HG02885 (cell line): ENCODE measurements around the gene TRIM72.
"Not testable (repeated sequence)": the region's sequence is repeated elsewhere in the genome, so short reads cannot be mapped to it uniquely, and the experiment has no call there.

Experiments
- ATAC-seq: cut with Tn5 transposase; IDR thresholded peaks from one replicate; pipeline ENCODE4 v1.9.1; 2021; ENCODE audit warnings: mild to moderate bottlenecking; ENCODE audit not compliant: unreplicated experiment, poor library complexity

Gene TRIM72

GRCh38 chr16:31190061-31190460 lies 23.9 kb upstream of the TRIM72 start:
- ATAC-seq = no peak

GRCh38 chr16:31190818-31191444 lies 23.0 kb upstream of the TRIM72 start:
- no peak for ATAC-seq

- no peak for ATAC-seq
These were observed 22.1 kb upstream of the TRIM72 start for GRCh38 chr16:31191697-31192428.

GRCh38 chr16:31192856-31193642 lies 20.9 kb upstream of the TRIM72 start:
- ATAC-seq = no peak

GRCh38 chr16:31193874-31194273 lies 20.0 kb upstream of the TRIM72 start:
- ATAC-seq = no peak

GRCh38 chr16:31194898-31195297 lies 19.0 kb upstream of the TRIM72 start:
- ATAC-seq = no peak

DNA sequence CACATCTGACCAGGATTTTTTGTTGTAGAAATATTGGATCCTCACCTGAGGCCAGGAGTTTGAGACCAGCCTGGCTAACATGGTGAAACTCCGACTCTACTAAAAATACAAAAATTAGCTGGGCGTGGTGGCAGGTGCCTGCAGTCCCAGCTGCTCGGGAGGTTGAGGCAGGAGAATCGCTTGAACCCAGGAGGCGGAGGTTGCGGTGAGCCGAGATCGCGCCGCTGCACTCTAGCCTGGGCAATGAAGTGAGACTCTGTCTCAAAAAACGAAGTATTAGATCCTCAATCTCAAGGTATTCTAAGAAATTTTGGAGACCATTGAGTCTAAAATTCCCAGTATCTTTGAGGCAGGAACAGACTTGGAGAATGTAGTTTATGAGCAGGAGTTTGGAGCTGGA lies 18.1 kb upstream of the TRIM72 start:
- ATAC-seq = not testable (repeated sequence)

- ATAC-seq = no peak
These were observed 17.4 kb upstream of the TRIM72 start for GRCh38 chr16:31196324-31197088.

- ATAC-seq = no peak
These were observed 15.6 kb upstream of the TRIM72 start for GRCh38 chr16:31198207-31198882.

GRCh38 chr16:31199430-31200041 lies 14.4 kb upstream of the TRIM72 start:
- ATAC-seq = no peak

- not testable (repeated sequence) for ATAC-seq
These were observed 13.8 kb upstream of the TRIM72 start for GRCh38 chr16:31200111-31200510.

DNA sequence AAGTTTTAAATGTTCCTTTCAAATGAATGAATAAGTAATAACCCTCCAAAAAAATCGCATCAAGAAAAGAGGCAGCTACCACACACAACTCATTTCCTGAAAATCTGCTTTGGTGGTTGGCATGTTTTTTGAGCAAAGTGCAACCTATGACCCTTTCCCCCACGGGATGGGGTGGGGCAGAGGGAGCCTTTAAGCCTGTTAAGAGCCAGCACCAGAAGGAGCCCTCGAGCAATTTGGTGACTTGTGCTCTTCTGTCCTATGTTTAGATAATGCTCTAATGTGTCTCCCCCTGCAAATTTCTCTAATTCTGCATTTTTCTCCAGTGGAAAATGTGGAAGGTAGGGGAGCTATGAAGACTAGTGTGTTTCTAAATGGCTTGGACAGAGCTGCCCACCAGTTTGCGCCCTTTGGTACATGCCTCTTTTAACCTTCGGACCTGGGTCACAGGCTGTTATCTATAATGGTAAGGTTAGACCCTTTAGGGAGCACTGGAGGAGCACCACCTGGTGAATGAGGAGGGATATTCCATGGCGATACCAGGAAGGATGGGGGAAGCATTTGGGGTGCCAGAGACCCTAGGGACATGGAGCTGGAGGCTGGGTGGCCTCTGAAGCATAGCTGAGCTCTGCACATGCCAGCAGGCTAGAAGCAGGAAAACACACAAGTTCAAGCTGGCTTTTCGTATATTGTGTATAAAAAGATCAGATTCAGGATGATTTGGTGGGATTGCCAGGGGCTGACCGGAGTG lies 12.9 kb upstream of the TRIM72 start:
- no peak for ATAC-seq

DNA sequence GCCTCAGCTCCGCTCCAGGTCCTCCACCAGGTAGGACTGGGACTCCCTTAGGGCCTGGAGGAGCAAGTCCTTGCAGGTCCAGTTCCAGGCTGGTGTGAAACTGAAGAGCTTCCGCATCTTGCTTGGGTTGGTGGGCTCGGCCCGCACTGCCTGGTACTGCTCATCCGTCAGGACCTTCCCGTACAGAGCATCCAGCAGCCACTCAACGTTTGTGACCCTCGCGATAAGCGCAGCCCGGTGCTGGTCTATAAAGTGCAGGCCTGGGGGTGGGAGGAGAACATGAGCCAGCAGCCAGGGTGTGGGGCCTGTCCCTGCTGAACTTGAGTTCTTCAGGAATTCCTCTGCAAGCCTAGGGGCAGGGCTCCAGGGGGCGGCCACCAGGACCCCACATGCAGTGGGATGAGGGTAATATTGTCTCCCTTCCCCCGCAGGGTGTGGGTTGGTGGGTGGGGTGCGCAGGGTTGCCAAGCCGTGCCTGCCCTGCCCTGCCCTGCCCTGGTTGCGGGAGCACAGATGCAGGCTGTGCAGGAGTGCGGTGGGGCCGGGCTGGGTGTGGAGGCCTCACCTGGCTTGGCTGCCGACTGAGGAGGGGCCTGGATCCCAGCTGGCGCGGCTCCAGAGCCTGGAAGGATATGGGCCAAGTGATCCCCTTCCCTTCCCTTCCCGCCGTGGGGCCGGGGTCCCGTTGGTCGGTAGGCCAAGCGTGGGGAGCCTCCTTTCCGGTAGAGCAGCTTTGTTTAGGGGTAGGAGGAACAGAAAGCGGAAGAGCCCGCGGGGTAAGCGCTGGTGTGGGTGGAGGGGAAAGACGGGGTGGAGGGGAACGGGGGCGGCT lies 12.1 kb upstream of the TRIM72 start:
- peak; percentile 54 for ATAC-seq

DNA sequence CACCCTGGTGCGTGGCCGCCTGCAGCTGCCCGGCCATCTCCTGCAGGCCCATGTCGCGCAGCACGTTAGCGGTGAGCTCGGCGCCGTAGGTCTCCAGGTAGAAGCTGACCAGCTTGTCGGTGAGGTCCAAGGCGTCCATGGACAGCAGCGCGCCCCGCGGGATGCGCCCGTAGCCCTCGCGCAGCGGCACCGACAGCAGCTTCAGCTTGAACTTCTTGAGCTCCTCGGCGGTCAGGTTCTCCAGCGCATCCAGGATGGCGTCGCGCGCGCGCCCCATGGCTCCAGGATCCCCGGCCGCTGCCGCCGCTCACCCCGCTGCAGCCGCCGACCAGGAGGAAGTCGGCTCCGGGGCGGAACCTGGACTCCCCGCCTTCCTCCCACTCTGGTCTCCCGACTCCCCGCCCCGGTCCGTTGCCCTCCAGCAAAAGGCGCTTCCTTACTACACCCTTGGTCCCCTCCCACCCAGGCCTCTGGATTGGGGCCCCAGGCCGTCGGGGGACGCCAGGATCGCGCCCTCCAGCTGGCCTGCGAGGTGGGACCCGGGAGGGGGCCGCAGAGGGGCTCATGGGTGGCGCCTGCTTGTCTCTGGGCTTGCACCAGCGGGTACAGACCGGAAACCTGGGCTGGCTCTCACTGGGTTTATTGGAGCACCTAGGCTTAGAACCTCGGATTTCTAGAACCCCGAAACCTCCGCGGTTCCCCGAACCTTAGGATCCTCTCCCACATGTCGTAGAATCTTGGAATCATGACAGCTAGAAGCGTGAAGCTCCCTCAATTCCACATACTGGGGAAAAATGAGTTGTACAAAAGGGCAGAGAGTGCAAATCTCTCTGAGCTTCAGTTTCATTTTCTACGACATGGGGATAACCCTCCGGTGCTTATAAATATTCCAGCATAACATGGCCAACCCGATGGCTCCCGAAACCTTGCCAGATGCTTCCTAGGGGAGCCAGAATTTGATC lies 11.2 kb upstream of the TRIM72 start, which contains the start of gene PYCARD:
Gene PYCARD (minus strand): TSS at position 347 of the 962 bp plus-strand sequence. CDS start 70 bp downstream, at position 277.
- peak; percentile 45 for ATAC-seq

DNA sequence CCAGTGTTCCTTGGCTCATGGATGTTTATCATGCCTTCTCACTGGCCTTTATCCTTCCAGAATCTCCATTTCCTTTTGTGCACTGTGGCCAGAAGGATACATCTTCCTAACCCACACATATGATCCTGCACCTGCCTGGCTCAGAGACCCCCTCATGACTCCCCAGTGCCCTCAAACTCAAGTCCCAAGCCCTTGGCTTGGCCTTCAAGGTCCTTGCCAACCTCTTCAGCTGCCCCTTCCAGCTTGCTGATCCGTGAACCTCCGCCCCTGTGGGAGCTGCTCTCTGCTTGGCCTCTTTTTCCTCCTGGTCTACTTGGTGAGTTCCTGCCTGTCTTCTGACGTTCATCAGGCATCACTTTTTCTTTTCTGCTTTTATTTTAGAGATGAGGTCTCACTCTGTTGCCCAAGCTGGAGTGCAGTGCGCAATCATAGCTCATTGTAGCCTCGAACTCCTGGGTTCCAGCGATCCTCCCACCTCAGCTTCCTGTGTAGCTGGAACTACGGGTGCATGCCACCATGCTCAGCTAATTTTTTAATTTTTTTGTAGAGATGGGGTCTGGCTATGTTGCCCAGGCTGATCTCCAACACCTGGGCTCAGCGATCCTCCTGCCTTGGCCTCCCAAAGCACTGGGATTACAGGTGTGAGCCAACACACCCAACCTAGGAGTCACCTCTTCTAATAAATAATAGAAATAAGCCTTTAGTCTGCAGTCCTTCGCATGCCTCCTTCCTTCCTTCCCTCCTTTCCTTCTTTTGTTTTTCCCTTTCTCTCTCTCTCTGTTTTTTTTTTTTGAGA lies 8.8 kb upstream of the TRIM72 start:
- ATAC-seq = no peak

DNA sequence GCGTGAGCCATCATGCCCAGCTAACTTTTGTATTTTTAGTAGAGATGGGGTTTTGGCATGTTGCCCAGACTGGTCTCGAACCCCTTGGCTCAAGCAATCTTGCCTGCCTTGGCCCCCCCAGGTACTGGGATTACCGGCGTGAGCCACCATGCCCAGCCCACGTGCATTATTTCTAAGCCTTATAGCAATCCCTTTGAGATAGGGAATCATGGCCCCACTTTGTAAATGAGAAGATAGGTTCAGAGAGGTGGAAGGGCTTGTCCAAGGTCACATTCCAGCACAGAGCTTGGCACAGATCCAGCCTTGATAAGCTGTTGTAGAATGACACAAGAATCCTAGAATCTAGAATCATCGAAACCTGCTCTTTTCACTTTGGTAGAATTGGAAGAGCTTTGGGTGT lies 7.1 kb upstream of the TRIM72 start:
- ATAC-seq = no peak
